ENCODE results near the gene NFIA. TPM values are rescaled to one million over a fixed set of nuclear protein-coding genes. Genes with fewer than 3 reads are reported as not detected.

The NFIA gene
- total and polyA plus RNA-seq, 10 of the 15 experiments (the other 5 are each of a cell fraction or from before 2014, with no cell fraction given), result 0.10 to 0.16 TPM; not detected in 8

DNA sequence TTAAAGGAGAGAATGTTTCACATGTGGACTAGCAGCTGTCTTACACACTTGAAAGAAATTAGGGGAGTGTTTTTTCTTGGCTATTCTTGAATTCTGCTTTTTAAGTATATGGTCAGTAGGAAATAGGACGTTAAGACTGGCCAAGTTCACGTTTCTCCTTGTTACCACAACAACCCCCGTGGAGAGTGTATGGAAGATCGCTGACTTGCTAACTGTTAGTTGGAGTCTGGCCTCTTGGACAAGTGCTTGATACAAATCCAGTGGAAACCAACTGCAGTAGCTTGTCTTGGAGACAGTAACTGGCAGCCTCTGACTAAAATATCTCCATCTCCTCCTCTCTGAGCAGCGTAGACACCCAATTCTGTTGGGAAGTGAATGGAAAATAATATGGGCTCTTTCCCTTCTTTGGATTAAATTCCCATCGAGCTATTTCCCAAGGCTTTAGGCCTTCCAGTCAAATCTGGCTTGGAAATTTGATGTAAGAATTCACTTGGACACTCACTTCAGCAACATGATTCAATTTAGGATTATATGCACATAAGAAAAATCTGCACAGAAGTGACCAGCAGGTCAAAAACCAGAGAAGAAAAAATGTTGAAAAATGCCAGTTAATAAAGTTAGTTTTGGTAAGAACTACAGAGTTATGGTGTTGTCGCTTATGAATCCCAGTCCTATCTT, 3.6 kb upstream of the NFIA start:
- Histone ChIP-seq H2AFZ (ENCODE audit: control insufficient read depth, low read depth, low read length) (no peak overlapping the region), H3K9ac (ENCODE audit: control insufficient read depth, insufficient read depth, low read length) (no peak overlapping the region), H3K4me3 (no peak overlapping the region), H3K4me2 (ENCODE audit: control insufficient read depth, insufficient read depth) (no peak overlapping the region), H3K9me3 (replicated peaks; ENCODE audit: control insufficient read depth, insufficient read depth, low read length) (no peaks in the 10 kb centered on the region; the same call in 2 of the 3 replicates), H3K36me3 (ENCODE audit: control insufficient read depth in 2 of 2, insufficient read depth in 2 of 2, low read length in 1 of 2) (no peaks in the 10 kb centered on the region), H3K27ac (ENCODE audit: control insufficient read depth, insufficient read depth) (no peak overlapping the region), H3K27me3 (replicated peaks in 1 of 2; ENCODE audit: control insufficient read depth in 2 of 2, insufficient read depth in 2 of 2, low read length in 1 of 2) (peaks cover 2 to 29% of the 10 kb centered on the region in 2 experiments), H3K79me2 (ENCODE audit: control insufficient read depth, insufficient read depth, low read length) (no peaks in the 10 kb centered on the region), H3K4me1 (ENCODE audit: control insufficient read depth, insufficient read depth, low read length) (peaks cover 5% of the 10 kb centered on the region), H4K20me1 (ENCODE audit: control insufficient read depth, insufficient read depth) (no peaks in the 10 kb centered on the region)
- no peak for DNase-seq (ENCODE audit: low read depth, low spot score)
- TF ChIP-seq KAT2A (conservative IDR thresholded peaks at IDR 0.05; ENCODE audit: control insufficient read depth, low read depth, low read length), result no peak
- no peak for TF ChIP-seq SMARCA5 (IDR thresholded peaks at IDR 0.05)
- TF ChIP-seq MEF2B (IDR thresholded peaks at IDR 0.05; ENCODE audit: partially characterized antibody, poor library complexity, severe bottlenecking), result no peak
- no peak for TF ChIP-seq EZH2 (IDR thresholded peaks at IDR 0.05; ENCODE audit: borderline replicate concordance, control insufficient read depth, low read depth, low read length)
- no peak for TF ChIP-seq MTA3 (IDR thresholded peaks at IDR 0.05; ENCODE audit: borderline replicate concordance, low read length)
- TF ChIP-seq DPF2 (IDR thresholded peaks at IDR 0.05), result no peak
- no peak for TF ChIP-seq HDAC2 (IDR thresholded peaks at IDR 0.05)
- TF ChIP-seq, protein P1, sequence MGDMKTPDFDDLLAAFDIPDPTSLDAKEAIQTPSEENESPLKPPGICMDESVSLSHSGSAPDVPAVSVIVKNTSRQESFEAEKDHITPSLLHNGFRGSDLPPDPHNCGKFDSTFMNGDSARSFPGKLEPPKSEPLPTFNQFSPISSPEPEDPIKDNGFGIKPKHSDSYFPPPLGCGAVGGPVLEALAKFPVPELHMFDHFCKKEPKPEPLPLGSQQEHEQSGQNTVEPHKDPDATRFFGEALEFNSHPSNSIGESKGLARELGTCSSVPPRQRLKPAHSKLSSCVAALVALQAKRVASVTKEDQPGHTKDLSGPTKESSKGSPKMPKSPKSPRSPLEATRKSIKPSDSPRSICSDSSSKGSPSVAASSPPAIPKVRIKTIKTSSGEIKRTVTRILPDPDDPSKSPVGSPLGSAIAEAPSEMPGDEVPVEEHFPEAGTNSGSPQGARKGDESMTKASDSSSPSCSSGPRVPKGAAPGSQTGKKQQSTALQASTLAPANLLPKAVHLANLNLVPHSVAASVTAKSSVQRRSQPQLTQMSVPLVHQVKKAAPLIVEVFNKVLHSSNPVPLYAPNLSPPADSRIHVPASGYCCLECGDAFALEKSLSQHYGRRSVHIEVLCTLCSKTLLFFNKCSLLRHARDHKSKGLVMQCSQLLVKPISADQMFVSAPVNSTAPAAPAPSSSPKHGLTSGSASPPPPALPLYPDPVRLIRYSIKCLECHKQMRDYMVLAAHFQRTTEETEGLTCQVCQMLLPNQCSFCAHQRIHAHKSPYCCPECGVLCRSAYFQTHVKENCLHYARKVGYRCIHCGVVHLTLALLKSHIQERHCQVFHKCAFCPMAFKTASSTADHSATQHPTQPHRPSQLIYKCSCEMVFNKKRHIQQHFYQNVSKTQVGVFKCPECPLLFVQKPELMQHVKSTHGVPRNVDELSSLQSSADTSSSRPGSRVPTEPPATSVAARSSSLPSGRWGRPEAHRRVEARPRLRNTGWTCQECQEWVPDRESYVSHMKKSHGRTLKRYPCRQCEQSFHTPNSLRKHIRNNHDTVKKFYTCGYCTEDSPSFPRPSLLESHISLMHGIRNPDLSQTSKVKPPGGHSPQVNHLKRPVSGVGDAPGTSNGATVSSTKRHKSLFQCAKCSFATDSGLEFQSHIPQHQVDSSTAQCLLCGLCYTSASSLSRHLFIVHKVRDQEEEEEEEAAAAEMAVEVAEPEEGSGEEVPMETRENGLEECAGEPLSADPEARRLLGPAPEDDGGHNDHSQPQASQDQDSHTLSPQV (IDR thresholded peaks at IDR 0.05), result no peak
- no peak for TF ChIP-seq EP300 (IDR thresholded peaks at IDR 0.05; ENCODE audit: borderline replicate concordance in 1 of 2, control insufficient read depth in 1 of 2, low read depth in 2 of 2, low read length in 2 of 2)
- no peak for TF ChIP-seq CREB1 (IDR thresholded peaks at IDR 0.05; ENCODE audit: low read depth)
- TF ChIP-seq, protein P2, sequence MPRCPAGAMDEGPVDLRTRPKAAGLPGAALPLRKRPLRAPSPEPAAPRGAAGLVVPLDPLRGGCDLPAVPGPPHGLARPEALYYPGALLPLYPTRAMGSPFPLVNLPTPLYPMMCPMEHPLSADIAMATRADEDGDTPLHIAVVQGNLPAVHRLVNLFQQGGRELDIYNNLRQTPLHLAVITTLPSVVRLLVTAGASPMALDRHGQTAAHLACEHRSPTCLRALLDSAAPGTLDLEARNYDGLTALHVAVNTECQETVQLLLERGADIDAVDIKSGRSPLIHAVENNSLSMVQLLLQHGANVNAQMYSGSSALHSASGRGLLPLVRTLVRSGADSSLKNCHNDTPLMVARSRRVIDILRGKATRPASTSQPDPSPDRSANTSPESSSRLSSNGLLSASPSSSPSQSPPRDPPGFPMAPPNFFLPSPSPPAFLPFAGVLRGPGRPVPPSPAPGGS (IDR thresholded peaks at IDR 0.05; ENCODE audit: borderline replicate concordance, insufficient read depth, low read depth, low read length, poor library complexity, severe bottlenecking), result no peak
- RAD21 ChIA-PET (ENCODE audit: unreplicated experiment), result no interaction called here
- SMC1A ChIA-PET (ENCODE audit: uncharacterized antibody, unreplicated experiment), result interaction anchor here (0.5 kb wide), 1 partner anchor 24 kb away, joined by 3 read pairs; no protein-coding TSS in a partner anchor
- POLR2A ChIA-PET, result interaction anchor here (0.6 kb wide), 1 partner anchor 159 kb away, joined by 9 read pairs; no protein-coding TSS in a partner anchor
- no TSS peak for BruUV-seq (replicated peaks)
- 38% methylated on average over 7 of the region's 7 CpGs for WGBS (ENCODE audit: insufficient coverage, insufficient replicate concordance, low lambda C conversion rate, missing lambda C conversion rate)
- ATAC-seq, result no peak
- intact Hi-C loops (cut with micrococcal nuclease; ENCODE audit: unreplicated experiment) (loop anchor here (10.0 kb wide), 1 partner anchor 256 kb away; no protein-coding TSS in a partner anchor), in situ Hi-C loops (cut with MboI) (no loop called here)
- CTCF ChIA-PET, result interaction anchor here (0.9 to 1.2 kb wide), 3 partner anchors 332 to 510 kb away, joined by 3 read pairs; no protein-coding TSS in a partner anchor
- FAIRE-seq, result no peak

Data from GM12878 (cell line).